CD4-positive, alpha-beta T cell (primary cell): ENCODE measurements around the gene COL4A2. TPM values are rescaled to one million over a fixed set of nuclear protein-coding genes. Genes with fewer than 3 reads are reported as not detected.

Experiments used
- ATAC-seq: fragments of 200-7000 bp; cut with Tn5 transposase; one replicate; pipeline ENCODE4 v1.10.0; 2022; ENCODE audit warnings: mild to moderate bottlenecking; ENCODE audit not compliant: poor library complexity
- CTCF ChIA-PET: fragments of 350-600 bp; sonication (Branson Sonifier 250); formaldehyde crosslinking; loops from one replicate; lab custom pipeline; 2021; ENCODE audit warnings: antibody characterized with exemption, inconsistent platforms; lab: Charles Lee
- POLR2A ChIA-PET: fragments of 350-600 bp; sonication (Branson Sonifier 250); formaldehyde crosslinking; loops from one replicate; lab custom pipeline; 2021; ENCODE audit warnings: antibody characterized with exemption, inconsistent platforms; lab: Charles Lee
- DNase-seq, 14 experiments: peaks; one replicate each; pipeline ENCODE4 v3.0.0-alpha.2; 2013 to 2020; ENCODE audit warnings: mixed read lengths in 2 of 14
- H3K27ac ChIP-seq, 2 donors: one replicate each; pipeline versions ENCODE4 v1.5.1 to v1.7.0; 2013; ENCODE audit warnings: low read length in 2 of 2, low read depth in 1 of 2, mild to moderate bottlenecking in 1 of 2
- H3K27me3 ChIP-seq, 2 experiments: 1 replicate in 1 of 2; 2 replicates in 1 of 2; pipeline versions ENCODE4 v1.6.1 to v1.7.0; 2013; ENCODE audit warnings: low read length in 2 of 2, control low read depth in 1 of 2, mild to moderate bottlenecking in 1 of 2, moderate library complexity in 1 of 2; ENCODE audit not compliant: insufficient read depth in 2 of 2, control insufficient read depth in 1 of 2
- H3K36me3 ChIP-seq: one replicate; pipeline ENCODE4 v1.6.1; 2013; ENCODE audit warnings: low read length, control low read depth; ENCODE audit not compliant: insufficient read depth
- H3K4me1 ChIP-seq: one replicate; pipeline ENCODE4 v1.6.1; 2013; ENCODE audit warnings: low read length, control low read depth; ENCODE audit not compliant: insufficient read depth
- H3K4me3 ChIP-seq: one replicate; pipeline ENCODE4 v1.5.1; 2013; ENCODE audit warnings: mild to moderate bottlenecking, low read length, moderate library complexity
- H3K9me3 ChIP-seq, 2 experiments: 1 replicate in 1 of 2; 2 replicates in 1 of 2; pipeline versions ENCODE4 v1.6.1 to v1.7.0; 2013; ENCODE audit warnings: low read length in 2 of 2, mild to moderate bottlenecking in 2 of 2, control low read depth in 1 of 2, moderate library complexity in 1 of 2; ENCODE audit not compliant: control insufficient read depth in 1 of 2, insufficient read depth in 1 of 2
- H3K27ac Mint-ChIP-seq: one replicate; pipeline ENCODE4 v1.8.0; 2020; ENCODE audit warnings: mixed read lengths
- H3K27me3 Mint-ChIP-seq: one replicate; pipeline ENCODE4 v1.8.0; 2021; ENCODE audit warnings: mixed read lengths
- H3K36me3 Mint-ChIP-seq: one replicate; pipeline ENCODE4 v1.8.0; 2021; ENCODE audit warnings: low read depth, mixed read lengths
- H3K4me1 Mint-ChIP-seq: one replicate; pipeline ENCODE4 v1.8.0; 2021; ENCODE audit warnings: low read depth, mixed read lengths
- H3K4me3 Mint-ChIP-seq: one replicate; pipeline ENCODE4 v1.8.0; 2020; ENCODE audit warnings: mild to moderate bottlenecking, mixed read lengths
- H3K9me3 Mint-ChIP-seq: one replicate; pipeline ENCODE4 v1.8.0; 2020; ENCODE audit warnings: mixed read lengths
- intact Hi-C, 2 experiments: fragments of 100-400 bp; cut with DNase I in 1 of 2; cut with micrococcal nuclease in 1 of 2; formaldehyde crosslinking; loops; one replicate each; pipeline versions ENCODE4 v1.15.1 to v1.9.0; 2023 to 2025; cut with DNase I, micrococcal nuclease
- microRNA-seq: library from miRNA; unstranded; fragments of <30 nt; microRNA quantifications from one replicate; pipeline ENCODE4 v1.2.0, GENCODE V29; 2021; ENCODE audit warnings: borderline microRNAs expressed, borderline replicate concordance
- total RNA-seq, 174 experiments: library from RNA in 2 of 174; stranded (reverse) in 2 of 174; gene quantifications; one replicate each; pipeline ENCODE4 v1.2.3 and lab custom pipeline; 2021 to 2026
- TF ChIP-seq, protein P1 (sequence below): fragments of 200-600 bp; IDR thresholded peaks from one replicate; pipeline ENCODE4 v1.8.0; 2022; ENCODE audit warnings: antibody characterized with exemption, mild to moderate bottlenecking

Gene COL4A2
- total RNA-seq, 2 experiments from 2014 or later, result not detected

DNA sequence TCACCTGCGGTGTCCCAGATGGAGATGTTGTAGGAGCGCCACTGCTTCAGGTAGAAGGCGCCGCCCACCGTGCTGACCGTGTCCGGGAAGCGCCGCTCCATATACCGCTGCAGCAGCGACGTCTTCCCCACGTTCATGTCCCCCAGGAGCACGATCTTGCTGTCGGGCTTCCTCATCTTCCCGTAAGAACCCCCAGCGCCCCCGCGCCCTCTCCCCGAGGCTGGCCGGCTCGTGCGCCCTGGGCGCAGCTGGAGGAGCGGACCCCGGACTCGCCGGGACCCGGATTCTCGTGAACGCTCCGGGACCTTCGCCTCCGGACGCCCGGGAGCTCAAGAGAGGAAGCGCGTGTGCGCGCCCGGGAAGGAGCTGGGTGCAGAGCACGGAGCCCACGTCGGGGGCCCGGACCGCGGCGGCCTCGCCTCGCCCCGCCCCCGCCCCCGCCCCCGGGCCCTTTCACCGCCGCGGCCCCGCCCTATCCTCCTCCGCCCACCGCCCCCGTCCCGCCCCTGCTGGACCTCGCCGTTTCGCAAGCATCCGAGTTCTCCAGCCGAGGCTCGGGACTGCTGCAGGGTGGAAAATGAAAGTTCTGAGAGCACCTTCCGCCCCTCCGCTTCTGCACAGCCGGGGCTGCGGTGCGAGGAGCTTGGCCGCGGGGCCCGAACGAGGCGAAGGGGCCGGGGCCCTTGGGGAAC is 254.4 kb downstream of the COL4A2 start, which contains the start of gene RAB20:
TSS of gene RAB20 (minus strand) at position 379 of the 692 bp plus-strand sequence. CDS start at position 176, 203 bp downstream.
- TF ChIP-seq, protein P1, sequence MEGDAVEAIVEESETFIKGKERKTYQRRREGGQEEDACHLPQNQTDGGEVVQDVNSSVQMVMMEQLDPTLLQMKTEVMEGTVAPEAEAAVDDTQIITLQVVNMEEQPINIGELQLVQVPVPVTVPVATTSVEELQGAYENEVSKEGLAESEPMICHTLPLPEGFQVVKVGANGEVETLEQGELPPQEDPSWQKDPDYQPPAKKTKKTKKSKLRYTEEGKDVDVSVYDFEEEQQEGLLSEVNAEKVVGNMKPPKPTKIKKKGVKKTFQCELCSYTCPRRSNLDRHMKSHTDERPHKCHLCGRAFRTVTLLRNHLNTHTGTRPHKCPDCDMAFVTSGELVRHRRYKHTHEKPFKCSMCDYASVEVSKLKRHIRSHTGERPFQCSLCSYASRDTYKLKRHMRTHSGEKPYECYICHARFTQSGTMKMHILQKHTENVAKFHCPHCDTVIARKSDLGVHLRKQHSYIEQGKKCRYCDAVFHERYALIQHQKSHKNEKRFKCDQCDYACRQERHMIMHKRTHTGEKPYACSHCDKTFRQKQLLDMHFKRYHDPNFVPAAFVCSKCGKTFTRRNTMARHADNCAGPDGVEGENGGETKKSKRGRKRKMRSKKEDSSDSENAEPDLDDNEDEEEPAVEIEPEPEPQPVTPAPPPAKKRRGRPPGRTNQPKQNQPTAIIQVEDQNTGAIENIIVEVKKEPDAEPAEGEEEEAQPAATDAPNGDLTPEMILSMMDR, result no peak
- peak within 1 kb of the TSS; percentile 72 for H3K4me3 ChIP-seq
- peak within 1 kb of the TSS; percentile 77 for H3K27ac Mint-ChIP-seq
- DNase-seq, result peak; percentile 22 to 79 (median 51)
- peaks cover 50% of the 10 kb centered on the region for H3K4me1 Mint-ChIP-seq
- no peaks in the 10 kb centered on the region for H3K36me3 ChIP-seq
- no peaks in the 10 kb centered on the region for H3K9me3 Mint-ChIP-seq
- H3K4me3 Mint-ChIP-seq, result peak within 1 kb of the TSS; percentile 100
- peaks cover 0 to 12% of the 10 kb centered on the region in 2 experiments for H3K9me3 ChIP-seq
- intact Hi-C loops, result loop anchor here in 1 of 2 experiments (10.0 kb wide), 2 partner anchors 107 to 353 kb away; partner anchors contain the start of gene ANKRD10
- POLR2A ChIA-PET, result interaction anchor here (0.7 to 1.4 kb wide), 5 partner anchors 14 to 353 kb away, joined by 3 to 18 read pairs (median 5); partner anchors contain the start of genes ANKRD10 and NAXD
- CTCF ChIA-PET, result no interaction called here
- peaks cover 17% of the 10 kb centered on the region for H3K4me1 ChIP-seq
- H3K27ac ChIP-seq, result peak within 1 kb of the TSS; percentile 41 to 55
- H3K27me3 ChIP-seq, result no peaks in the 10 kb centered on the region
- peak; percentile 60 for ATAC-seq
- peaks cover 5% of the 10 kb centered on the region for H3K36me3 Mint-ChIP-seq
- H3K27me3 Mint-ChIP-seq, result no peaks in the 10 kb centered on the region

DNA sequence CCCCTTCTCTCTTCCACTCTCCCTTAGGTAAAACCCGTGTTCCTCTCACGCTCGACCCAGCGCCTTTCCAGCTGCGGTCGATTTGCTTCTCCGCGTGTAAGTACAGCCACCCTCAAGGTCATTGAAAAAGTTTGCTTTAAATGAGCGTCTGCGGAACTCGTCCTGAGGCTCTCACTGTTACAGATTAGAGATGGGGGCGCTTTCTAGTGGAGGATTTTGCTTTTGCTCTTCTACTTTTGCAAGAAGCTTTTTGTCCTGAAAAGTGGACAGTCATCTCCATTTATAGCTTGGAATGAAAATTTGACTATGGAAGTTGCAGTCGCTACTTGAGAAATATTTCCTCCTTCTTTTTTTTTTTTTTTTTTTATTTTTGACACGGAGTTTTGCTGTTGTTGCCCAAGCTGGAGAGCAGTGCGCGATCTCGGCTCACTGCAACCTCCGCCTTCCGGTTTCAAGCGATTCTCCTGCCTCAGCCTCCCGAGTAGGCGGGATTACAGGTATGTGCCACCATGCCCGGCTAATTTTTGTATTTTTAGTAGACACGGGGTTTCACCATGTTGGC is 255.0 kb downstream of the COL4A2 start:
- POLR2A ChIA-PET, result interaction anchor here (0.7 to 1.4 kb wide), 5 partner anchors 14 to 352 kb away, joined by 3 to 18 read pairs (median 5); partner anchors contain the start of genes ANKRD10 and NAXD
- peaks cover 5% of the 10 kb centered on the region for H3K36me3 Mint-ChIP-seq

More for the DNA sequence above, 255.0 kb downstream of the COL4A2 start:
- CTCF ChIA-PET, result no interaction called here
- H3K9me3 Mint-ChIP-seq, result no peaks in the 10 kb centered on the region
- Histone ChIP-seq H3K9me3 (peaks cover 0 to 10% of the 10 kb centered on the region in 2 experiments), H3K27me3 (no peaks in the 10 kb centered on the region), H3K4me1 (peaks cover 17% of the 10 kb centered on the region), H3K4me3 (peak overlapping the region; percentile 72), H3K36me3 (no peaks in the 10 kb centered on the region), H3K27ac (no peak overlapping the region)
- peak overlapping the region; percentile 77 for H3K27ac Mint-ChIP-seq
- intact Hi-C loops, result loop anchor here in 1 of 2 experiments (10.0 kb wide), 2 partner anchors 107 to 353 kb away; partner anchors contain the start of gene ANKRD10
- DNase-seq (peak in 5 of 14 experiments; percentile 4 to 31 (median 14)), ATAC-seq (peak; percentile 51)
- TF ChIP-seq, protein P1, result no peak
- no peaks in the 10 kb centered on the region for H3K27me3 Mint-ChIP-seq
- peaks cover 47% of the 10 kb centered on the region for H3K4me1 Mint-ChIP-seq
- peak overlapping the region; percentile 100 for H3K4me3 Mint-ChIP-seq

Small RNA genes lying within 50 kb of the gene (microRNA-seq; reads per million reads assigned to microRNA genes)
- not detected for gene MIR8073

Other genes starting within 250 kb of the COL4A2 start
- under 1 TPM; 0.08 to 0.16 TPM for gene COL4A1, start 127 bp upstream of the COL4A2 start, total RNA-seq